Anterior cingulate cortex (tissue), 58 donors: ENCODE data around the gene DCN.

Experiments used
- DNase-seq, 58 donors: peaks; one replicate each; lab custom pipeline; 2025; lab: John Stamatoyannopoulos, UW

Gene DCN

GRCh38 chr12:91140026-91140931, 42.3 kb downstream of the DCN start:
- no peak for DNase-seq

- DNase-seq: no peak
Observed at GRCh38 chr12:91139286-91139685, 43.3 kb downstream of the DCN start.

DNA sequence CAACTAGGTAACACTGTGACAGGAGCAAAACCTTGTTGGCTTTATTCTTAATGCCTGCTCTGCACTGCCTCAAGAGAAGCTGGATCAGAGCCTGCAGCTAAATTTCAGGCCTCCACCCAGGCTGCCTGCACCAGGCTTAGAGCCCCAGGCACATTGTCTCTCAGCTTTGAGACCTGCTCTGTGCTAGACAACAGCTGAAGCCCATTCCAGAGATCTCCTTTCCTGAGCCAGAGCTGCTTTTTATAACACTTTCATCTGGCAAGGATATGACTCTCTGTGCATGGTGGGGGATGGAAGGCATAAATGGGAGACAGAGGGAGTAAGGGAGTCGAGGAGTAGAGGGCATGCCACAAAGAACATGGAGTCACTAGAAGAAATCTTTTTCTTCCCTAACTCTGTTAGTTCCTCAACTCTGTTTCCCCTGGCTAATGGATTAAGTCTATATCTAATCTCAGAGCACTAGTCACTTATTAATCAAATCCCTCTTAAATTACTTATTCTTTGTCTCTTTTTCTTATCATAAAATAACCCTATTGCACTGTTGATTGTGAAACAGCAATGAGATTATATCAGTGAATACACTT, 44.2 kb downstream of the DCN start:
- peak in 1 of 58 donors; percentile 1 for DNase-seq

- no peak for DNase-seq
Observed at GRCh38 chr12:91133871-91134270, 48.7 kb downstream of the DCN start.

DNA sequence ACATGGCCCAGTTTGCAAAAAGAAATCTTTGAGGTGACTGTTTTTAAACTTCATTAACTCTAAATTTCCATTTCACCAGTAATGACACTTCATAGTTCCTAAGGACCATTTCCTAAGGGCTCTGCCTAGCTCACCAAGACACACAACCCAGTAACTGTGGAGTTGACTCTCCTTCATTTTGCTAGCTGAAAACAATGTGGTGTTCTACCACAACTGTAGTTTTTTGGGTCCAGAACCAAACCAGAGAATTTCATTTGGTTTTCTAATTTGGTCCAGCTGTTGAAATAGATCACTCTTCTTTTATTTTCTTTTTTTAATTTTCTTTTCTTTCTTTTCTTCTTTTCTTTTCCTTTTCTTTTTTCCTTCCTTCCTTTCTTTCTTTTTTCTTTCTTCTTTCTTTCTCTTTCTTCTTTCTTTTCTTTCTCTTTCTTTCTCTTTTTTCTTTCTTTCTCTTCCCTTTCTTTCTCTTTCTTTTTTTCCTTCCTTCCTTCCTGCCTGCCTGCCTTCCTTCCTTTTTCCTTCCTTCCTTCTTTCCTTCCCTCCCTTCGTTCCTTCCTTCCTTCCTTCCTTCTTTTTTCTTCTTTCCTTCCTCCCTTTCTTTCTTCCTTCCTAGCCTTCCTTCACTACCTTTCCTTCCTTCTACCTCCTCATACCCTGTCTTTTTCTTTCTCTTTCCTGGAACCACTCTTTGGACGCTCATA, 52.8 kb downstream of the DCN start:
- DNase-seq: no peak

DNA sequence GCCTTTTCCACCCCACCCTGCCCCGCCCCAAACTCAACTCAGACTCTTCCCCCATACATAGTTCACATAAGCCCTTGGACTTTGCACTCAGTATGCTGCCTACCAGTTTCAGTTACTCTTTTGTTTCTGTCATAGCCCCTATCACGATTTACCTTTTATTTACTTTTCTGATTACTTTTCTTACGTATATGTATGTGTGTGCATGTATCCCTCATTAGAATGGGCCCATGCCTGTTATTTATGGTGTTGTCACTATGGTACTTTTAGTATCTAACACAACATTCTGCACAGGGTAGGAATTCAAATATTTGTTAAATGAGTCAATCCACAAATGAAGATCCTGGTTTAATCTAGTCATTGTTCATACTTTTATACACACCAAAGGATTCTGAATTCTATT, 54.9 kb downstream of the DCN start:
- DNase-seq: no peak

- DNase-seq: no peak
Observed at GRCh38 chr12:91127306-91127705, 55.3 kb downstream of the DCN start.

DNA sequence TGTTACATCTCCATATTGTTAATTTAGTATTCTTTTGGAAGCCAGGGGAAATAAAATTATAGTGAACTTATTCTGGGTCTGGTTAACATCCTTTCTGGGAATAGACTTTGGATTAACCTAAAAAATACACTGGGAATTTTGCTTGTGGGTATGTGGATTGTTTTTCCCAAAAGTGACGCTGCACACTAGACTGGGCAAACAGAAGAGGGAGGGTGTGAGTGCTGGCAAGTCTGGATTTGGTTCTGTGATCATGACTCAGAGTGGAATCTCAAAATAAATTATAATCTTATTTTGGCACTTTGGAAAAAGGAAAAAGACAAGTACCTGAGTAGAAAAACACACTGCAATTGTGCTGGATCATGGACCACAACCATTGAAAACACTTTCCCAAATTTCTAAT, 56.1 kb downstream of the DCN start:
- no peak for DNase-seq

GRCh38 chr12:91123236-91123916, 59.2 kb downstream of the DCN start:
- DNase-seq: no peak

DNA sequence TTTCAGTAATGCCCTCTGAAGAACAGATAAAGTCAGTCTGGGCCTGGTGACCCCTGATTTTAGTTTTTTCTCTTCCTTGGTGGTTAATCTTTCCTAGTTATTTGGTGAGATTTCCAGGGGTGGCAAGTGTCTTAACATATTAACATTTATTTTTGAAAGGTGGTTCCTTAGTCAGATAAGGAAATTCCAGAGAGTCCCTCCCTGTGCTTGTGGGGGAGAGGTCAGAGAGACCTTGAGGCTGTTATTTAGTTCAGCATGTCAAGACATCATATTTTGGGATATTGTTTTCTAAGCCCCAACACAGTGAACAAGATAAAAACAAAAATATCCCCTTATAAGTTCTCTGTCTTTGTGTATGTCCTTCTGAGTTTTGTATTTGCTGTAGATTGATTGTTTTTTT, 61.8 kb downstream of the DCN start:
- DNase-seq: no peak

GRCh38 chr12:91119089-91119488, 63.5 kb downstream of the DCN start:
- DNase-seq: no peak

- no peak for DNase-seq
Observed at GRCh38 chr12:91113621-91114020, 69.0 kb downstream of the DCN start.

DNA sequence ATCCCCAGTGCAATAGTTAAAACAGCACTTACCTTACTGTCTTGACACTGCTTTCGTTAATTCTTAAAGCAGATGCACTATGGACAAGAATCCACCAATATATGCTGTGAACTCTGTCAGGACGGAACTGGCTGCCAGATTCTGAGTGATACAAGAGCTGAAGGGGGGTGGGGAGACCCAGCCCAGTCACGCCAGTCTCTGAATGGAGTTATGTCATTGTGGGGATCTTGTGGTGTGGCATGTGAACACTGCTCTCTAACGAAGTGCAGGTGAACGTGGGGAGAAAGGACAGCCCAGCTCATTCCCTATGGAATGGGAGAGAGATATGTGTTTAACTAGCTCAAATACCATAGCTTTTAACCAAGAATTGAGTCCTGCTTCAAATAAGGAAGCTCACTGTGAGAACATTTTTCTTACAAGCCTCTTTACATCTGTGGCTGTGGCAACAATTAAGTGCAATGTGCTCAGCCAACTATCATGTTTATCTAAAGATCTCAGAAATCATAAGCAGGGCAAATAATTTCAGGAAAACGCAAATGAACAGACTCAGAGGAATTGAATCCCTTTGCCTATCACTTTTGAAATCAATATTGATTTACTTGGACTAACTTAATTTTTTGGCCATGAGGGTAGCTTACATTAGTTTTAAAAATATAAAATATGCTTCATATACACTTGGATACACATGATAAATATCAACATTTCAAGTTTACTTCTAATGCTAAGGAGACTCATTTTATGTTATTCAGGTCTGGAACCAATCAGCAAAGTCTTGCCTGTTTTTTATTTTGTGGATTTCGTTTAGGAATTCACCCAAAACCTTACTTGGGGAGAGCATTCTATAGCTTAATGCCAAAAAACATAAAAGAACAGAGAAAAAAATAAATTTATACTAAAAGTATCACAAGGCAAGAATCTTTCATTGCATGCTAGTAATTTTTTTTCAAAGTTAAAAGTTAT, 71.0 kb downstream of the DCN start, which contains the start of gene LUM:
Gene LUM (minus strand): TSS at position 129 of the 960 bp plus-strand sequence. CDS start 2,515 bp downstream, outside the sequence.
- peak in 1 of 58 donors; percentile 0 for DNase-seq

DNA sequence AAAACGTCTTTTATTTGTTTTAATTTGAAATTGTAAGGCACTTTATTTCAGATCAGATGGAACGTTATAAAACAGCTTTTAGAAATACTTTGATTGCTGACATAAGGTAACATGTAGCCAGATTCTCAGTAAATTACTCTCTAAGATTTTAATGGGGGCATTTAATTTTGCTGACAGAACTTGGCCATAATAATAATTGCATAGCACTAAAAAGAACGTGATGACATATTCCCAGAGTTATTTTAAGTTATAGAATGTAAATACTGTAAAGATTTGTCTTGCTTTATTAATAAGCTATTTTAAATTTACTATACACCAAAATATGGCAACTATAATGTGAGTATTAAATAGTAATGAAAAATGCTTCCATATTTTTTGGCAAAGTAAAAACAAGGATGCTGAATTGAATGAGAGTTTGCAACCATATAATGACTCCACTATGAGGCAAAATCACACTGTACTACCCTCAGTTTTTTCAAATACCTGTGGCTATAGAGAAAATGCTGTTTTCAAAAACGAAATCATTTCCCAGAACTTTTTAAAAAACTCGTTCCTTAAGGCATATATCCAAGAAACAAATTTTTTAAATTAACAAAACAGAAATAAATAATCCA, 72.2 kb downstream of the DCN start:
- DNase-seq: no peak

GRCh38 chr12:91109581-91110310, 72.9 kb downstream of the DCN start:
- no peak for DNase-seq

DNA sequence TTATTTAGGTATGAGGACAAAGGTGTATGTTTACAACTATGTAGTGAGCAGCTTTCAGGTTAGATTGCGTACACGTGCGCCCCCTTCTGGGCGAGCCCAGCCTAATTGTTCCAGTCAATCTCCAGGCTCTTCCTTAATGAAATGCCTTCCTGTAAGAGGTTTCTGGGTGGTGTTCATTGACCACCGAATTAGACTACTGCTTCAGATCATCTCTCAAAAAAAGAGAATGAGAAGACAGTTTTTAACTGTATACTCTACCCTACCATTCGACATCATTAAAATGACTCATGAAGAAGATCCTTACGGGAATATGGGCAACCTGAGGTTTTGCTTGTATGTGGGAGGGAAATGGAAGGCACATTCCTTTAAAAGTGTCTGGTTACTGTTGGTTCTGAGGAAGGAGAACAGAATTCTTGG, 73.5 kb downstream of the DCN start:
- peak in 7 of 58 donors; percentile 1 to 31 (median 5) for DNase-seq

DNA sequence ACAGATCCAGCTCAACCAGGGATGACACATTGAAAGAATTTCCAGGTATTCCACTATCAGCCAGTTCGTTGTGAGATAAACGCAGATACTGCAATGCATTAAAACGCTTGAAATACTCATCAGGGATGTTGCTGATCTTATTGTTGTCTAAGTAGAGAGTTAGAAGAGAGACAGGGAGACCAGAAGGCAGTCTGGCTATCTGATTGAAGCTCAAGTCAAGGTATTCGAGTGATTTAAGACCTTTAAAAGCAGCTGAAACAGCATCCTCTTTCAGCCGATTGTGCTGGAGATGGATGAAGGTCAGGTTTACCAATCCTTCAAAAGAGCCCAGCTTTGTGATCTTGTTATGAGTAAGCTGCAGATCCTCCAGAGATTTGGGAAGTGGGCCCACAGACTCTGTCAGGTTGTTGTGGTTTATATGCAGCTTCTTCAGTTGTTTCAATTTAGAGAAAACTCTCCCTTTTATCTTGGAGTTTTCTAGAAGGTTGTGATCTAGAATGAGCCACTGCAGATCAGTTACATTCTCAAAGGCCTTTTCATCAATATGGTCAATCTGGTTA, 74.3 kb downstream of the DCN start:
- DNase-seq: no peak

DNA sequence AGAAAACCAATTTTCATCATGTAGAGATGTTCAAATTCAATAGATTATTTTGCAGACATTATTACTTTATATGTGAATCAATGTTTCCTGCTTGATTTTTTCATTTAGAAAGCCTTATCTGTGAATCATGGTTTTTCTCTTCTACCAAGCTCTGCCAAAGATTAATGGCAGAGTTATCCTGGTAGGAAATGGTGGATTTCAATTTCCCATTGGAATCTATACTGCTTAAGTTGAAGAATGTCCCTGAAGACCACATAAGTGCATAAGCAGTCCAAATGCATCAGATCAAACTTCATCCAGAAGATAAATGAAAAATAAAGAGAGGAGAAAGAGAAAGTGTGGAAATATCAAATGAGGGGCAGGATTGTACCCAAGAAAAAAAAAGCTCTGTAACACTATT, 76.3 kb downstream of the DCN start:
- no peak for DNase-seq
